ENCODE results near the gene NAP1L4. TPM values are rescaled to one million over a fixed set of nuclear protein-coding genes. Genes with fewer than 3 reads are reported as not detected.

Gene NAP1L4
- total RNA-seq, 1 experiment from 2014 or later, result 144 TPM

DNA sequence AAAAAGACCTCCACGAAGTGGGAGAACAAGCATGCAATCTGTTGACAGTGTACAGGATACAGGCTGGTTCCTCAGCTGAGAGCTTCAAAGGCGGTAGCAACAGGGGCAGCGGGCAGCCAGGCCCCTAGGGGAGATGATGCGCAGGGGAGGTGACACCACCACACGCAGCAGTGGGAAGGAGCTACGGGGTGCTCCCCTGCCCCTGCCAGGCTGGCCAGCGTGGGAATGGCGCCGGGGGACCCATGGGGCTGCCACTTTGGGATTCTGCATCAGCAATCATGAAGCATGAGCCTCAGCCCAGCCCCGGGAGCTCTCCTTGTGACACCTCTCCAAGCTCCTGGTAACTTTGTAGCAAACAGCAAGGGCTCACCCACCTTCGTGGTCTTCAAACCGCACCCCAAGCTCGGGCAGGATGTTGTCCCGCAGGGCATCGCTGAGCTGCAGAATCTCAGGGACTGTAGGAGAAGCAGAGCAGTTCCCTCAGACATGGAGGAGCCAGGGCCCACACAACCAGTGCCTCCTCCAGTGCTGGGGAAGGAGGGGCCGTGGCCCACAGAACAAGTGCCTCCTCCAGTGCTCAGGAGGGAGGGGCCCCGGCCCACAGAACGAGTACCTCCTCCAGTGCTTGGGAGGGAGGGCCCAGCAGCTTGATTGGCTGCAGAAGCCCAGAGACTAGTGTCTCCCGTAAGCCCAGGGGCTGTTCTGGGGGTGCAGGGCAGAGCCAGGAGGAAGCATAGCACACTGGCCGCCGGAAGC is 14.6 kb upstream of the NAP1L4 start:
- BruUV-seq (replicated peaks), result no TSS peak
- Histone ChIP-seq H3K4me1 (ENCODE audit: control insufficient read depth in 1 of 2, insufficient read depth in 2 of 2, low read length in 2 of 2) (no peaks in the 10 kb centered on the region), H3K9me2 (ENCODE audit: insufficient read depth) (no peaks in the 10 kb centered on the region), H4K20me1 (ENCODE audit: insufficient read depth) (no peaks in the 10 kb centered on the region), H3K79me2 (ENCODE audit: insufficient read depth, low read length) (no peaks in the 10 kb centered on the region), H3K27me3 (ENCODE audit: insufficient read depth, low read length) (no peaks in the 10 kb centered on the region), H3K4me3 (replicated peaks in 1 of 2; ENCODE audit: low read depth in 1 of 2, low read length in 2 of 2) (no peak overlapping the region), H3K36me3 (ENCODE audit: control insufficient read depth in 1 of 2, insufficient read depth in 2 of 2, low read length in 2 of 2) (peaks cover 18 to 28% of the 10 kb centered on the region in 2 experiments; a peak in 3 of 4 replicates), H2AFZ (ENCODE audit: low read depth, low read length, poor library complexity, severe bottlenecking) (no peak overlapping the region), H3K4me2 (ENCODE audit: low read length) (no peak overlapping the region), H3K9ac (ENCODE audit: low read length) (no peak overlapping the region), H3K27ac (ENCODE audit: low read depth, low read length) (no peak overlapping the region), H3K9me3 (ENCODE audit: control insufficient read depth in 1 of 2, insufficient read depth in 1 of 2, low read depth in 1 of 2, low read length in 2 of 2) (no peaks in the 10 kb centered on the region)
- POLR2A ChIA-PET, result no interaction called here
- RAD21 ChIA-PET (ENCODE audit: low non-redundant PET in 1 of 2, low total read pairs in 2 of 2, uncharacterized antibody in 2 of 2, unreplicated experiment in 2 of 2), result no interaction called here
- CTCF ChIA-PET, result no interaction called here
- DNase-seq (ENCODE audit: low read depth, low spot score) (no peak), ATAC-seq (peak; percentile 44; the same call in 1 of the 2 replicates)
- intact Hi-C loops (cut with micrococcal nuclease), result no loop called here
- no peak for TF ChIP-seq ELF1 (IDR thresholded peaks at IDR 0.05; ENCODE audit: borderline replicate concordance, low read depth)
- TF ChIP-seq SRF (IDR thresholded peaks at IDR 0.05; ENCODE audit: low read depth), result no peak
- no peak for TF ChIP-seq ZFX (IDR thresholded peaks at IDR 0.05)
- TF ChIP-seq EZH2 (IDR thresholded peaks at IDR 0.05), result no peak
- TF ChIP-seq, protein P1, sequence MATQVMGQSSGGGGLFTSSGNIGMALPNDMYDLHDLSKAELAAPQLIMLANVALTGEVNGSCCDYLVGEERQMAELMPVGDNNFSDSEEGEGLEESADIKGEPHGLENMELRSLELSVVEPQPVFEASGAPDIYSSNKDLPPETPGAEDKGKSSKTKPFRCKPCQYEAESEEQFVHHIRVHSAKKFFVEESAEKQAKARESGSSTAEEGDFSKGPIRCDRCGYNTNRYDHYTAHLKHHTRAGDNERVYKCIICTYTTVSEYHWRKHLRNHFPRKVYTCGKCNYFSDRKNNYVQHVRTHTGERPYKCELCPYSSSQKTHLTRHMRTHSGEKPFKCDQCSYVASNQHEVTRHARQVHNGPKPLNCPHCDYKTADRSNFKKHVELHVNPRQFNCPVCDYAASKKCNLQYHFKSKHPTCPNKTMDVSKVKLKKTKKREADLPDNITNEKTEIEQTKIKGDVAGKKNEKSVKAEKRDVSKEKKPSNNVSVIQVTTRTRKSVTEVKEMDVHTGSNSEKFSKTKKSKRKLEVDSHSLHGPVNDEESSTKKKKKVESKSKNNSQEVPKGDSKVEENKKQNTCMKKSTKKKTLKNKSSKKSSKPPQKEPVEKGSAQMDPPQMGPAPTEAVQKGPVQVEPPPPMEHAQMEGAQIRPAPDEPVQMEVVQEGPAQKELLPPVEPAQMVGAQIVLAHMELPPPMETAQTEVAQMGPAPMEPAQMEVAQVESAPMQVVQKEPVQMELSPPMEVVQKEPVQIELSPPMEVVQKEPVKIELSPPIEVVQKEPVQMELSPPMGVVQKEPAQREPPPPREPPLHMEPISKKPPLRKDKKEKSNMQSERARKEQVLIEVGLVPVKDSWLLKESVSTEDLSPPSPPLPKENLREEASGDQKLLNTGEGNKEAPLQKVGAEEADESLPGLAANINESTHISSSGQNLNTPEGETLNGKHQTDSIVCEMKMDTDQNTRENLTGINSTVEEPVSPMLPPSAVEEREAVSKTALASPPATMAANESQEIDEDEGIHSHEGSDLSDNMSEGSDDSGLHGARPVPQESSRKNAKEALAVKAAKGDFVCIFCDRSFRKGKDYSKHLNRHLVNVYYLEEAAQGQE (IDR thresholded peaks at IDR 0.05; ENCODE audit: low read depth), result no peak
- TF ChIP-seq EZH2phosphoT487 (IDR thresholded peaks at IDR 0.05; ENCODE audit: borderline replicate concordance), result no peak
- TF ChIP-seq RAD21 (IDR thresholded peaks at IDR 0.05; ENCODE audit: low read depth), result no peak
- no peak for TF ChIP-seq POLR2A (IDR thresholded peaks at IDR 0.05; ENCODE audit: borderline replicate concordance, extremely low read depth, insufficient read depth, insufficient read length)
- TF ChIP-seq EGR1 (IDR thresholded peaks at IDR 0.05; ENCODE audit: low read depth), result no peak
- no peak for TF ChIP-seq SIN3A (IDR thresholded peaks at IDR 0.05; ENCODE audit: low read depth)
- TF ChIP-seq, protein P2, sequence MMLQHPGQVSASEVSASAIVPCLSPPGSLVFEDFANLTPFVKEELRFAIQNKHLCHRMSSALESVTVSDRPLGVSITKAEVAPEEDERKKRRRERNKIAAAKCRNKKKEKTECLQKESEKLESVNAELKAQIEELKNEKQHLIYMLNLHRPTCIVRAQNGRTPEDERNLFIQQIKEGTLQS (IDR thresholded peaks at IDR 0.05), result no peak
- TF ChIP-seq, protein P3, sequence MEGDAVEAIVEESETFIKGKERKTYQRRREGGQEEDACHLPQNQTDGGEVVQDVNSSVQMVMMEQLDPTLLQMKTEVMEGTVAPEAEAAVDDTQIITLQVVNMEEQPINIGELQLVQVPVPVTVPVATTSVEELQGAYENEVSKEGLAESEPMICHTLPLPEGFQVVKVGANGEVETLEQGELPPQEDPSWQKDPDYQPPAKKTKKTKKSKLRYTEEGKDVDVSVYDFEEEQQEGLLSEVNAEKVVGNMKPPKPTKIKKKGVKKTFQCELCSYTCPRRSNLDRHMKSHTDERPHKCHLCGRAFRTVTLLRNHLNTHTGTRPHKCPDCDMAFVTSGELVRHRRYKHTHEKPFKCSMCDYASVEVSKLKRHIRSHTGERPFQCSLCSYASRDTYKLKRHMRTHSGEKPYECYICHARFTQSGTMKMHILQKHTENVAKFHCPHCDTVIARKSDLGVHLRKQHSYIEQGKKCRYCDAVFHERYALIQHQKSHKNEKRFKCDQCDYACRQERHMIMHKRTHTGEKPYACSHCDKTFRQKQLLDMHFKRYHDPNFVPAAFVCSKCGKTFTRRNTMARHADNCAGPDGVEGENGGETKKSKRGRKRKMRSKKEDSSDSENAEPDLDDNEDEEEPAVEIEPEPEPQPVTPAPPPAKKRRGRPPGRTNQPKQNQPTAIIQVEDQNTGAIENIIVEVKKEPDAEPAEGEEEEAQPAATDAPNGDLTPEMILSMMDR (IDR thresholded peaks at IDR 0.05 in 2 of 3, conservative IDR thresholded peaks at IDR 0.05 in 1 of 3; ENCODE audit: borderline replicate concordance in 1 of 3, insufficient read depth in 1 of 3, low read depth in 2 of 3, low read length in 2 of 3), result no peak
- TF ChIP-seq FOSL1 (IDR thresholded peaks at IDR 0.05; ENCODE audit: low read depth), result no peak
- TF ChIP-seq CEBPB (IDR thresholded peaks at IDR 0.05; ENCODE audit: low read depth), result no peak
- no peak for TF ChIP-seq CBX3 (IDR thresholded peaks at IDR 0.05; ENCODE audit: low read depth)
- TF ChIP-seq TCF7L2 (IDR thresholded peaks at IDR 0.05; ENCODE audit: borderline replicate concordance, extremely low read depth, insufficient read depth, insufficient read length), result no peak
- no peak for TF ChIP-seq YY1 (IDR thresholded peaks at IDR 0.05; ENCODE audit: extremely low read depth, insufficient replicate concordance, low read depth, low read length)
- no peak for TF ChIP-seq SP1 (IDR thresholded peaks at IDR 0.05; ENCODE audit: low read depth)

Measured in HCT116 (cell line).